ENCODE measurements around the gene PEX1. TPM values are rescaled to one million over a fixed set of nuclear protein-coding genes. Genes with fewer than 3 reads are reported as not detected.
"Not testable (repeated sequence)": the region's sequence is repeated elsewhere in the genome, so short reads cannot be mapped to it uniquely, and the experiment has no call there.

PEX1 gene
- polyA plus RNA-seq, 1 donor from 2014 or later = 108 TPM

DNA sequence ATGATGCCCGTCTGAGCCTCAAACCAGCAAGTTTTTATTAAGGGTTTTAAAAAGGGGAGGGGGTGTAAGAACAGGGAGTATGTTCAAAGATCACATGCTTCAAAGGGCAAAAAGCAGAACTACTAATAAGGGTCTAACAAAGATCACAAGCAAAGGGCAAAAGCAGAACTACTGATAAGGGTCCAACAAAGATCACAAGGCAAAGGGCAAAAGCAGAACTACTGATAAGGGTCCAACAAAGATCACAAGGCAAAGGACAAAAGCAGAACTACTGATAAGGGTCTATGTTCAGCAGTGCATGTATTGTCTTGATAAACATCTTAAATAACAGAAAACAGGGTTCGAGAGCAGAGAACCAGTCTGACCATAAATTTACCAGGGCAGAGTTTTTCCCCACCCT lies 85.6 kb downstream of the PEX1 start:
- H4K20me1 ChIP-seq (ENCODE audit: insufficient read depth); H3K9me3 ChIP-seq (ENCODE audit: low read length); H3K36me3 ChIP-seq (ENCODE audit: insufficient read depth, low read length); H3K4me2 ChIP-seq (ENCODE audit: low read length); H3K9me2 ChIP-seq (ENCODE audit: insufficient read depth, low read length); H3K4me3 ChIP-seq (ENCODE audit: low read length); H3K27me3 ChIP-seq (ENCODE audit: insufficient read depth, low read depth, low read length); H3K27ac ChIP-seq (ENCODE audit: low read length); H3K79me2 ChIP-seq (replicated peaks; ENCODE audit: insufficient read depth, low read length); H3F3A ChIP-seq (ENCODE audit: insufficient read depth, low read length, poor library complexity, severe bottlenecking); H3K9ac ChIP-seq (ENCODE audit: low read length); H2AFZ ChIP-seq (ENCODE audit: low read depth, low read length): not testable (repeated sequence)

DNA sequence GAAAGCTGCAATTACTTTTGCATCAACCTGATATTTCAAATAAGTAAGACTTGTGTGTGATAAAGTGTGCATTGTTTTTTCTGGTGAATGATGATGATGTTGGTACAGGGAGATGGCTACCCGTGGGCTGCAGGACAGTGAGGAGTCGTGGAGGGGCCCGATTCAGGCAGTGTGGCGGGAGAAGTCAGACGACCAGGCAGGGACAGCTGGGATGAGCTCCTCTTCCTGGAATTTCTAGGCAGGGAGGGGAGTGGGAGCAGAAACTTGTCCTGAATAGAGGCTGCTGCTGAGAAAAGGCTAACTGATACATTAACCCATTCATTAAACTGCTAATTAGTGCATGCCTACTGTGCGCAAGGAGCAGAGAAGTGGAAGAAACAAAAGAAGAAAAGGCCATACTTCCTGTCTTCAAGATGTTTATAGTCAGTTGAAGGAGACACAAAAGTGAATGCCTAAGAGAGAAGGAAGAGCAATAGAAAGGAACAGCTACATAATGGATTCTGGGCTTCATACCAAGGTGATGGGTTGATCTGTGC lies 90.3 kb downstream of the PEX1 start:
- Histone ChIP-seq H4K20me1 (ENCODE audit: insufficient read depth) (no peaks in the 10 kb centered on the region), H2AFZ (ENCODE audit: low read depth, low read length) (no peak overlapping the region), H3K27ac (ENCODE audit: low read length) (no peak overlapping the region), H3K9ac (ENCODE audit: low read length) (no peak overlapping the region), H3F3A (ENCODE audit: insufficient read depth, low read length, poor library complexity, severe bottlenecking) (no peaks in the 10 kb centered on the region), H3K4me2 (ENCODE audit: low read length) (no peak overlapping the region), H3K27me3 (ENCODE audit: insufficient read depth, low read depth, low read length) (no peaks in the 10 kb centered on the region), H3K79me2 (replicated peaks; ENCODE audit: insufficient read depth, low read length) (no peaks in the 10 kb centered on the region), H3K9me2 (ENCODE audit: insufficient read depth, low read length) (no peaks in the 10 kb centered on the region), H3K4me3 (ENCODE audit: low read length) (no peak overlapping the region), H3K36me3 (ENCODE audit: insufficient read depth, low read length) (no peaks in the 10 kb centered on the region), H3K9me3 (ENCODE audit: low read length) (no peaks in the 10 kb centered on the region)
- TF ChIP-seq RAD21 (conservative IDR thresholded peaks at IDR 0.05) (no peak), TAF1 (IDR thresholded peaks at IDR 0.05; ENCODE audit: low read depth) (no peak), MXI1 (conservative IDR thresholded peaks at IDR 0.05; ENCODE audit: poor library complexity, severe bottlenecking) (no peak), POLR2AphosphoS5 (IDR thresholded peaks at IDR 0.05) (no peak), EP300 (conservative IDR thresholded peaks at IDR 0.05; ENCODE audit: poor library complexity, severe bottlenecking) (no peak), EZH2 (IDR thresholded peaks at IDR 0.05; ENCODE audit: borderline replicate concordance, insufficient read depth, low read length, poor library complexity, severe bottlenecking) (no peak), SMC3 (conservative IDR thresholded peaks at IDR 0.05; ENCODE audit: poor library complexity) (no peak)
- TF ChIP-seq, protein P1, sequence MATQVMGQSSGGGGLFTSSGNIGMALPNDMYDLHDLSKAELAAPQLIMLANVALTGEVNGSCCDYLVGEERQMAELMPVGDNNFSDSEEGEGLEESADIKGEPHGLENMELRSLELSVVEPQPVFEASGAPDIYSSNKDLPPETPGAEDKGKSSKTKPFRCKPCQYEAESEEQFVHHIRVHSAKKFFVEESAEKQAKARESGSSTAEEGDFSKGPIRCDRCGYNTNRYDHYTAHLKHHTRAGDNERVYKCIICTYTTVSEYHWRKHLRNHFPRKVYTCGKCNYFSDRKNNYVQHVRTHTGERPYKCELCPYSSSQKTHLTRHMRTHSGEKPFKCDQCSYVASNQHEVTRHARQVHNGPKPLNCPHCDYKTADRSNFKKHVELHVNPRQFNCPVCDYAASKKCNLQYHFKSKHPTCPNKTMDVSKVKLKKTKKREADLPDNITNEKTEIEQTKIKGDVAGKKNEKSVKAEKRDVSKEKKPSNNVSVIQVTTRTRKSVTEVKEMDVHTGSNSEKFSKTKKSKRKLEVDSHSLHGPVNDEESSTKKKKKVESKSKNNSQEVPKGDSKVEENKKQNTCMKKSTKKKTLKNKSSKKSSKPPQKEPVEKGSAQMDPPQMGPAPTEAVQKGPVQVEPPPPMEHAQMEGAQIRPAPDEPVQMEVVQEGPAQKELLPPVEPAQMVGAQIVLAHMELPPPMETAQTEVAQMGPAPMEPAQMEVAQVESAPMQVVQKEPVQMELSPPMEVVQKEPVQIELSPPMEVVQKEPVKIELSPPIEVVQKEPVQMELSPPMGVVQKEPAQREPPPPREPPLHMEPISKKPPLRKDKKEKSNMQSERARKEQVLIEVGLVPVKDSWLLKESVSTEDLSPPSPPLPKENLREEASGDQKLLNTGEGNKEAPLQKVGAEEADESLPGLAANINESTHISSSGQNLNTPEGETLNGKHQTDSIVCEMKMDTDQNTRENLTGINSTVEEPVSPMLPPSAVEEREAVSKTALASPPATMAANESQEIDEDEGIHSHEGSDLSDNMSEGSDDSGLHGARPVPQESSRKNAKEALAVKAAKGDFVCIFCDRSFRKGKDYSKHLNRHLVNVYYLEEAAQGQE (IDR thresholded peaks at IDR 0.05; ENCODE audit: borderline replicate concordance) = no peak
- TF ChIP-seq, protein P2, sequence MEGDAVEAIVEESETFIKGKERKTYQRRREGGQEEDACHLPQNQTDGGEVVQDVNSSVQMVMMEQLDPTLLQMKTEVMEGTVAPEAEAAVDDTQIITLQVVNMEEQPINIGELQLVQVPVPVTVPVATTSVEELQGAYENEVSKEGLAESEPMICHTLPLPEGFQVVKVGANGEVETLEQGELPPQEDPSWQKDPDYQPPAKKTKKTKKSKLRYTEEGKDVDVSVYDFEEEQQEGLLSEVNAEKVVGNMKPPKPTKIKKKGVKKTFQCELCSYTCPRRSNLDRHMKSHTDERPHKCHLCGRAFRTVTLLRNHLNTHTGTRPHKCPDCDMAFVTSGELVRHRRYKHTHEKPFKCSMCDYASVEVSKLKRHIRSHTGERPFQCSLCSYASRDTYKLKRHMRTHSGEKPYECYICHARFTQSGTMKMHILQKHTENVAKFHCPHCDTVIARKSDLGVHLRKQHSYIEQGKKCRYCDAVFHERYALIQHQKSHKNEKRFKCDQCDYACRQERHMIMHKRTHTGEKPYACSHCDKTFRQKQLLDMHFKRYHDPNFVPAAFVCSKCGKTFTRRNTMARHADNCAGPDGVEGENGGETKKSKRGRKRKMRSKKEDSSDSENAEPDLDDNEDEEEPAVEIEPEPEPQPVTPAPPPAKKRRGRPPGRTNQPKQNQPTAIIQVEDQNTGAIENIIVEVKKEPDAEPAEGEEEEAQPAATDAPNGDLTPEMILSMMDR (IDR thresholded peaks at IDR 0.05; ENCODE audit: poor library complexity, severe bottlenecking) = no peak

Other genes starting within 250 kb of the PEX1 start
- gene GATAD1, start 81.0 kb downstream of the PEX1 start, polyA plus RNA-seq = 28.9 and 31.3 TPM in 2 replicates
- gene ERVW-1, start 50.6 kb downstream of the PEX1 start, polyA plus RNA-seq = not detected in 2 replicates
- 20.2 and 26.4 TPM in 2 replicates for gene RBM48, start 275 bp upstream of the PEX1 start, polyA plus RNA-seq
- 50.0 and 56.0 TPM in 2 replicates for gene FAM133B, start 61.9 kb upstream of the PEX1 start, polyA plus RNA-seq